B cell (primary cell): ENCODE results near the gene C4BPA.

ENCODE experiments used
- CTCF ChIP-seq: fragments of 200-600 bp; IDR thresholded peaks from one replicate; pipeline ENCODE4 v1.8.0; 2022; ENCODE audit warnings: antibody characterized with exemption, mild to moderate bottlenecking
- EZH2 ChIP-seq: IDR thresholded peaks from 2 replicates; pipeline ENCODE4 v1.6.1; 2012; ENCODE audit warnings: borderline replicate concordance, low read depth, mild to moderate bottlenecking, moderate library complexity, low read length; ENCODE audit not compliant: insufficient read depth, poor library complexity, severe bottlenecking

GRCh38 chr1:207081088-207081487 lies 22.9 kb upstream of the C4BPA start:
- TF ChIP-seq CTCF (no peak), EZH2 (no peak)
